Neuron (in vitro differentiated cells): Measurements from ENCODE around the gene P2RX1.

Experiments
- H2AFZ ChIP-seq: one replicate; pipeline ENCODE4 v1.6.1; 2013; ENCODE audit warnings: low read depth, mild to moderate bottlenecking, inconsistent platforms, low read length, moderate library complexity
- H3K27me3 ChIP-seq: one replicate; pipeline ENCODE4 v1.6.1; 2013; ENCODE audit warnings: low read length; ENCODE audit not compliant: insufficient read depth
- H3K36me3 ChIP-seq: one replicate; pipeline ENCODE4 v1.6.1; 2013; ENCODE audit warnings: low read length; ENCODE audit not compliant: insufficient read depth
- H3K4me1 ChIP-seq: one replicate; pipeline ENCODE4 v1.6.1; 2013; ENCODE audit warnings: low read length; ENCODE audit not compliant: insufficient read depth
- H3K4me3 ChIP-seq: 2 replicates; pipeline ENCODE4 v1.5.1; 2013; ENCODE audit warnings: mild to moderate bottlenecking, low read length, moderate library complexity
- H3K9me3 ChIP-seq: one replicate; pipeline ENCODE4 v1.6.1; 2013; ENCODE audit warnings: low read length

P2RX1 gene

DNA sequence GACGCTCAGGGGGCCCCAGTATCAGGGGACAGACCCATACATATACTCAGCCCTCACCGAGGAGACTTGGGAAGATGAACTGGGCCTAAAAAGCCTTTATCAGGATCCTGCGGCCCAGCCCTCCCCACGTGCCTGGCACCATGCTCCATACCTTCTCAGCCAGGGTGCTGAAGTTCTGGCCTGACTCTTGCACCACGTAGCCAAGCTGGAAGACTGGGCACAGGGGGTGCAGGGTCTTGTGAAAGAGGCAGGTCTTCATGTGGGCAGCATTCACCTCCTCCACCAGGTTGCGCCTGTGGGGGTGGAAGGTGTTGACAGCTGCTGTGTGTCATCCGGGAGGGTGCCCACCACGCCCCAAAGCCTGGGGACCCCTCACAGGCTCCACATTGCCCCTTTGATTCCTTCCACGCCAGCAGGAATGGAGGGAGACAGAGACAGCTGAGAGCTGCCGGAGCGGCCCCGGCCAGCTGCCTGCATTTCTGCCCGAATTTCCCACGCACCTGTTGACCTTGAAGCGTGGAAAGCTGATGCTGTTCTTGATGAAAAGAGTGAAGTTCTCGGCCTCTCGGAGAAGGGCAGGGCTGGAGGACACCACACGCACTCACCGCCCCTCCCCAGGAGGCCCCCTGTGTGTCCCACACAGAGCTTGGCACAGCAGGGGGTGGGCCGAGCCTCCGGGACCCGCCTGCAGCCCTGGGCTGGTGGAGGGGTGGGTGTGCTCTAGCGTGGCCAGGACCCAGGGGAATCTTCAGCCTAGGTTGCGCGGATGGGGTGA is 13.0 kb downstream of the P2RX1 start:
- Histone ChIP-seq H3K9me3 (no peaks in the 10 kb centered on the region), H3K36me3 (no peaks in the 10 kb centered on the region), H3K4me3 (no peak overlapping the region), H2AFZ (no peak overlapping the region), H3K27me3 (no peaks in the 10 kb centered on the region), H3K4me1 (no peaks in the 10 kb centered on the region)

DNA sequence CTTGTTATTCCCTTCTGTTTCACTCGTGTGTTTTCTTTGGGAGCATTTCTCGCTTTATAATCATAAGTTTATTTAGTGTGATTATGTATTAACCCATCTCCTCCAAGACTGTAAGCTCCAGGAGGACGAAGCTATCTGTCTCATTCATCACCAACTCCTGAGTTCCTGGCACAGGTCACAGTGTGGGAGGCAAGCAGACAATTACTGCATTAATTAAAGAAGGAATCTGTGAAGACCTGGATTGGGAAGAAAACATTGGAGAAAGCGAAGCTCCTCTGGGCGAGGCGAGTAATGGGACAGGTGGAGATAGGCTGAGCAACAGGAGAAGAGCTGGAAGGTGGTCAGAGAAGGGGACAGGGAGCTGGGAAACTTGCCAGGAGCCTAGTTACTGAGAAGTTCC is 15.6 kb downstream of the P2RX1 start:
- Histone ChIP-seq H2AFZ (no peak overlapping the region), H3K27me3 (peaks cover 8% of the 10 kb centered on the region), H3K4me3 (no peak overlapping the region), H3K9me3 (no peaks in the 10 kb centered on the region), H3K4me1 (no peaks in the 10 kb centered on the region), H3K36me3 (no peaks in the 10 kb centered on the region)

GRCh38 chr17:3897731-3898130 is 18.5 kb downstream of the P2RX1 start:
- Histone ChIP-seq H3K27me3 (peaks cover 13% of the 10 kb centered on the region), H3K9me3 (no peaks in the 10 kb centered on the region), H3K4me1 (no peaks in the 10 kb centered on the region), H3K36me3 (no peaks in the 10 kb centered on the region), H3K4me3 (no peak overlapping the region), H2AFZ (no peak overlapping the region)

DNA sequence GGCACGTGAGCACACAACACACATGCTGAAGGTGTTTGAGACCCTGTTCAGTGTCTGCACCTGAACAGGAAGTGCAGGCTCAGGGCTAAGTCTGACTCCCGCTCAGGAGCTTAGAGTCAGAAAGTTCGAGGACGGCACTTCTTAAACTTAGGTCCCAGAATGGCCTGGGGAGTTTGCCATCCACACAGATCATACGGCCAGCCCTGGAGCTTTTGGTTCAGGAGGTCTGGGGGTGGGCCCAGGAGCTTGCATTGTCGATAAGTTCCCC is 19.4 kb downstream of the P2RX1 start:
- no peak overlapping the region for H2AFZ ChIP-seq
- H3K4me3 ChIP-seq: no peak overlapping the region
- peaks cover 16% of the 10 kb centered on the region for H3K27me3 ChIP-seq
- no peaks in the 10 kb centered on the region for H3K9me3 ChIP-seq
- H3K36me3 ChIP-seq: no peaks in the 10 kb centered on the region
- peaks cover 3% of the 10 kb centered on the region for H3K4me1 ChIP-seq

DNA sequence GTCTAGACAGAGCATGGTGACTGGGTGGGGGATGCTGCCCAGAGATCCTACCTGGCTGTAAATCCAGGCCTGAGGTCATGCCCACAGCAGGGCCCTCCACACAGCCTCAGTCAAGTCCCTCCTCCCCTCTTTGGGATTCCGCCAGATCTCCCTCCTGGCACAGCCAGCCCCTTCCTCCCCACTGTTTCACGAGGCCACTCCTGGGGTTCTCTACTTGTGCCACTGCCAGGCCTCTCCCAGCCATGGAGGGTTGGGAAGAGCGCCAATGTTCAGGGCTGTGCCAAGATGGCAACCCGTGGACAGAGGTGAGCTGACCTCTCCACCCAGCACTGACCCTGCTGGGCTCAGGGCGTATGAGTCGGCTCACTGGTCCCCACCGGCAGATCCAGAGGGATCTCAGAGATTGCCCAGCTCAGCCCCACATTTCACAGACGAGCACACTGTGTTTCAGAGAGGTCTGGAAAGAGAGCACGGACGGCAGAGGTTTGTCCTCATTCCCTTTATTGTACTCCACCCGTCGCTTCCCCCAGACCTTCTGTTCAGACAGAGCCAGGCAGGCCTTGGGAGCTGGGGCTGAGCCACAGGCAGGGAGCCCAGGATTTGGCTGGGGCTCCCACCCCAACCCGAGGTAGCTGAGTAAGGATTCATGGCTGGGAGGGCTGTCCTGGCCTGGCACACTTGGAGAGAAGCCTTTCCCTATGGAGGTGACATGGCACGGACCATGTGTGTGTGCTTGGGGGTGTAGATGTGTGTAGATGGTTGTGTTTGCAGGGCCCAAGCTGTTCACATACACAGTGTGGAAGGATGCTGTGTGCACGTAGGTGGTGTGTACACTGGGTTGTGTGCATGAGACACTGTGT is 19.9 kb downstream of the P2RX1 start:
- Histone ChIP-seq H3K4me3 (no peak overlapping the region), H2AFZ (no peak overlapping the region), H3K27me3 (peaks cover 21% of the 10 kb centered on the region), H3K36me3 (no peaks in the 10 kb centered on the region), H3K9me3 (no peaks in the 10 kb centered on the region), H3K4me1 (peaks cover 5% of the 10 kb centered on the region)

DNA sequence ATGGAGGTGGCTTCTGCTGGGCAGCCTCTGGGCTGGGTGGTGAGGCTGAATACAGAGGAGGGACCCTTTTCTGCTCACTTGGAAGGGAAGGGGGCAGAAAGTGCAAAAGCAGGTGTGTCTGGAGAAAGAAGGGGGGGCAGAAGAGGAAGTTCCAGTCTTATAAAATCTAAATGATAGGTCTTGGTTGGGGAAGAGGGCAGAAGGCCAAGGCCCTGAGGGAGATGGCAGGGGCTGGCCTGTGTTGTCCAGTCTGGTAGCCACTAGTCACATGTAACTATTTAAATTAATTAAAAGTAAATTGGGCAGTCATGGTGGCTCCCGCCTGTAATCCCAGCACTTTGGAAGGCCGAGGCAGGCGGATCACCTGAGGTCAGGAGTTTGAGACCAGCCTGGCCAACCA is 20.9 kb downstream of the P2RX1 start:
- H3K4me3 ChIP-seq: no peak overlapping the region
- H3K9me3 ChIP-seq: no peaks in the 10 kb centered on the region
- H3K27me3 ChIP-seq: peaks cover 31% of the 10 kb centered on the region

GRCh38 chr17:3894911-3895343 is 21.3 kb downstream of the P2RX1 start:
- Histone ChIP-seq H3K27me3 (peaks cover 35% of the 10 kb centered on the region), H3K4me3 (no peak overlapping the region), H3K9me3 (no peaks in the 10 kb centered on the region), H3K36me3 (no peaks in the 10 kb centered on the region), H2AFZ (no peak overlapping the region), H3K4me1 (peaks cover 5% of the 10 kb centered on the region)

More for the DNA sequence above, 20.9 kb downstream of the P2RX1 start:
- no peaks in the 10 kb centered on the region for H3K36me3 ChIP-seq
- peaks cover 5% of the 10 kb centered on the region for H3K4me1 ChIP-seq
- no peak overlapping the region for H2AFZ ChIP-seq

DNA sequence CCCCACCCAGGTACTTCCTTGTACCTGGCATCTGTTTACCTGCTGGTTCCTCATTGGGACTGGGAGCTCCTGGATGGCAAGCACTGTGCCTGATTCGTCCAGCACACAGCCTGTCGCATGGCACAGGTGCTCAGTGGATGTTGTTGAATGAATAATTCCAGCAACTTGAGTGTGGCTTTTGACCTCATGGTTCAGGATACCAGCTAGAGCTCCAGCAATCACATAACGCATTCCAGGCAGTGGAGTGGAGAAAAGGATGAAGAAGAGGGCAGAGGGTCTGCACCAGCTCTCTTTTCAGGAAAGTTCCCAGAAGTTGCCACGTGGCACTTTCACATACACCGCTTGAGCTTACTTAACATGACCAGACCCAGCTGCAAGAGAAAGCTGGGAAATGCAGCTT is 22.1 kb downstream of the P2RX1 start:
- peaks cover 5% of the 10 kb centered on the region for H3K4me1 ChIP-seq
- no peaks in the 10 kb centered on the region for H3K9me3 ChIP-seq
- no peak overlapping the region for H3K4me3 ChIP-seq
- no peak overlapping the region for H2AFZ ChIP-seq
- no peaks in the 10 kb centered on the region for H3K36me3 ChIP-seq
- peaks cover 40% of the 10 kb centered on the region for H3K27me3 ChIP-seq

DNA sequence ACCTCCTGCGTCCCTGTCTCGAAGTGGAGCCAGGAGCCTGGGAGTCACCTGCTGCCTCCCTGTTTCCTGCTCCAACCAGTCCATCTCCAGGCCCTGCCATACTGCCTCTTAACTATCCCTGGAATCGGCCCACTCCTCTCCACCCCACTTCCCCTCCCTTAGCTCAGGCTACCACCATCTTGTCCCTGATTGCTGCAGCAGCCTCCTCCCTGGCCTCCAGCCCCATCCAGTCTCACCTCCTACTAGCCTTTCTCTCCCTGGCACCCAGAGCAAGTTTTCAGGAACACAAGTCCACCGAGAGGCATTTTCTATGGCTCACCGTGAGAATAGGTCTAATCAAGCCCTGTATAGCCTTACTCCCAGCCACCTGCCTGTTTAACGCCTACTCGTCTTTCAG is 22.5 kb downstream of the P2RX1 start:
- Histone ChIP-seq H3K36me3 (no peaks in the 10 kb centered on the region), H3K9me3 (no peaks in the 10 kb centered on the region), H3K4me1 (peaks cover 5% of the 10 kb centered on the region), H3K27me3 (peaks cover 44% of the 10 kb centered on the region), H3K4me3 (peak overlapping the region; percentile 54), H2AFZ (peak overlapping the region; percentile 78)

- Histone ChIP-seq H3K4me3 (peak within 1 kb of the TSS; percentile 54), H3K9me3 (no peaks in the 10 kb centered on the region), H2AFZ (peak within 1 kb of the TSS; percentile 87), H3K27me3 (peaks cover 48% of the 10 kb centered on the region), H3K36me3 (no peaks in the 10 kb centered on the region), H3K4me1 (peaks cover 5% of the 10 kb centered on the region)
Observed at GRCh38 chr17:3893003-3893719, 23.1 kb downstream of the P2RX1 start, which contains the start of gene CAMKK1. TSS of gene CAMKK1 (minus strand) at chr17:3893053. CDS start at chr17:3885687, 7,366 bp downstream.

DNA sequence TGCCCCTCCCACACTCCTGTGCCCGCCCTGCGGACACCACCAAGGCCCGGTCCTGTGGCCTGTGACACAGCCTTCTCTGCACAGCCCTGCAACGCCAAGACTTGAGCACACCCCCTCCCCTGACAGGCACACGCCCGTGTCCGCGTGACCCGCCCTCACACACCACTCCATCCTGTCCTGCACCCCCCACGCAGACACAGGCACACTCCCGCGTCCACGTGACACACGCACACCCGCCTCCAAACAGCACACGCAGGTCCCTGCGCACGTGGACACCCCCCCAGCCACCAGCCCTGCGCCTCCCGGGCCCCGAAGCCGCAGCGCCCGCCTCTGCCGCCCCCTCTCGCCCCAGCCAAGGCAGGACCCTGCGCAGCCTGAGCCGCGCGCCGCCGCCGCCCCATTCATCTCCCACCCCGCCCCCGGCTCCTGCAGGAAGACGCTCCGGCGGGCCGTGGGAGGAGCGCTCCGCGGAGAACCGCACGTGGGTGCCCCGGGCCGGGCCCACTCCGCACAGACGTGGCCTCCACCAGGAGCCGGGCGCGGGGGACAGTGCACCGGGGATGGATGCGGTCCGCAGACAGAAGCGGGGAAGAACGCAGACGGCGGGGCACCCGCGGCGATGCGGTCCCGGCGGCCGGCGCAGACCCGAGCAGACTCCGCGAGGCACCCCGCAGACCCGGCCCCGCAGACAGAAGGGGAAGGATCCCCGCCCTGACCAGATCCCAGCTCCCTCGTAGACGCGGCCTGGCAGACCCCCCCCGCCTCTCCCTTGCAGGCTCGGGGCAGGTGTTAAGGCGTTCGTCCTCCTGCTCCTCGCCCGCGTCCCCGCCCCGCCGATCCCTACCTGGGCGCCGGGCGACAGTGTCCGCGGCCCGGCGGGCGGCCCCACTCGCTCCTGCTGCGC is 23.9 kb downstream of the P2RX1 start:
- H3K9me3 ChIP-seq: no peaks in the 10 kb centered on the region
- no peaks in the 10 kb centered on the region for H3K36me3 ChIP-seq
- H3K4me1 ChIP-seq: peaks cover 5% of the 10 kb centered on the region
- peak overlapping the region; percentile 87 for H2AFZ ChIP-seq
- peak overlapping the region; percentile 52 for H3K4me3 ChIP-seq
- H3K27me3 ChIP-seq: peaks cover 54% of the 10 kb centered on the region

DNA sequence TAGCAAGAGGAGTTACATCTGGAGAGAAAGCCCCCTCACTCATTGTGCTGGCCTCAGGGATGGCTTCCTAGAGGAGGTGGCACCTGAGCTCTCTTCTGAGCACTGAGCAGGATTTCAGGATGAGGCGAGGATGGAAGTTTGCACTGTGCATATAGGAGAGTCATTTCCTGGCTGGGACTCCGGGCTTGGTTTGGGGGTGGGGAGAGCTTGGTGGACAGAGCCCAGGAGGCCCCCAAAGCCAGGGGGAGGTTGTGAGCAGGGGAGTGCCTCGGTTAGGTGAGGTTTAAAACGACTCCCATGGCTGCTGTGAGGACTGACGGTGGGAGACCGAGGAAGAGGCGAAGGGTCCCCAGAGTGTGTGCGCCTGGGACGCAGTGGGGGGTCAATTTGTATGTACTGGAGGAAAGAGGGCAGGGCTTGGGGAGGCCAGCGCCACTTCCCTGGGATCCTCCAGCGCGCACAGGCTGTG is 24.6 kb downstream of the P2RX1 start:
- H3K4me3 ChIP-seq: peak overlapping the region; percentile 52
- peaks cover 55% of the 10 kb centered on the region for H3K27me3 ChIP-seq

More for the DNA sequence above, 24.6 kb downstream of the P2RX1 start:
- peaks cover 5% of the 10 kb centered on the region for H3K4me1 ChIP-seq
- no peaks in the 10 kb centered on the region for H3K36me3 ChIP-seq
- no peak overlapping the region for H2AFZ ChIP-seq
- H3K9me3 ChIP-seq: no peaks in the 10 kb centered on the region
